NB4 (cell line): Measurements from ENCODE around the gene SPEF1.

Source experiments
- MYC ChIP-seq: IDR thresholded peaks from 2 replicates; pipeline ENCODE4 v1.6.1; 2011; ENCODE audit warnings: low read depth, low read length
- POLR2A ChIP-seq: IDR thresholded peaks from 2 replicates; pipeline ENCODE4 v1.6.1; 2011; ENCODE audit warnings: mild to moderate bottlenecking; ENCODE audit not compliant: insufficient read length; ENCODE audit errors: extremely low read depth
- TF ChIP-seq, protein P1 (sequence below): IDR thresholded peaks from one replicate; pipeline ENCODE4 v1.5.1; 2012; ENCODE audit warnings: low read depth, low read length
- TF ChIP-seq, protein P2 (sequence below): IDR thresholded peaks from 2 replicates; pipeline ENCODE4 v1.6.1; 2011; ENCODE audit warnings: low read depth, low read length

DNA sequence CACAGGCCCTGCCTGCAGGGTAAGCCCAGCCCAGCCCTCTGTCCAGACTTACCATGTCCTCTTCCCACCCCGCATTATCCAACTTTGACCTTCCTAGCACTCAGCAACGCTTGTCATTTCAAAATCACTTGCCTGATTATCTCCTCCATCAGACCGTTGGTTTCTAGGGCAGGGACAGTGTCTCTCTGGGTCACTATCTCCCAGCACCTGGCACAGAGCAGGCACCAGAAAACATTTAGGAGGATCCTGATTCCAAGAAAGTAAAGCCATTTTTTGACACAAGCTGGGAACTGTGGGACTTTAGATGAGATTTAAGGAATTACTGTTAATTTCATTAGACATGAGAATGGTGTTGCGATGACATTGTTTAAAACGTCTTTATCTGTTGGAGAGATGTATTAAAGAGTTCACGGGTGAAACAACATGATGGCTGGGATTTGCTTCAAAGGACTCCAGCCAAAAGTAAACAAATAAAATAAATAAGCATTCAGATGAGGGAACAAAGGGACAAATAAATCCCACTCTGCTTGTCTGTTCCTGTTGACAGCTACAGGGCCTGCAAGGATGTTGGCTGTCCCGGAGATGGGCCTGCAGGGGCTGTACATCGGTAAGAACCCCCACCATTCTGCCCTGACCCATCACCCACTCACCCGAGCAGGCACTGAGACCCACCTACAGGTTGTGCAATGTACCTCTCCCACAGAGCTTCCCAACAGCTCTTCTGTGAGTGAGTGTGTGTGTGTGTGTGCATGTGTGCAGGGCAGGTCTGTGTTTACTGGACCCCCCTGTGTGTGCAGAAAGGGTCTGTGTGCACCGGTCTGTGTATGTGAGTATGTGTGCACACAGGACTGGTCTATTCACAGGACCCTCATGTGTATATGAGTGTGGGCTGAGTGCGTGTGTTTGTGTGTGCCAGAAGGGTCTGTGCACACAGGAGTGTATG lies 42.9 kb downstream of the SPEF1 start:
- TF ChIP-seq, protein P1, sequence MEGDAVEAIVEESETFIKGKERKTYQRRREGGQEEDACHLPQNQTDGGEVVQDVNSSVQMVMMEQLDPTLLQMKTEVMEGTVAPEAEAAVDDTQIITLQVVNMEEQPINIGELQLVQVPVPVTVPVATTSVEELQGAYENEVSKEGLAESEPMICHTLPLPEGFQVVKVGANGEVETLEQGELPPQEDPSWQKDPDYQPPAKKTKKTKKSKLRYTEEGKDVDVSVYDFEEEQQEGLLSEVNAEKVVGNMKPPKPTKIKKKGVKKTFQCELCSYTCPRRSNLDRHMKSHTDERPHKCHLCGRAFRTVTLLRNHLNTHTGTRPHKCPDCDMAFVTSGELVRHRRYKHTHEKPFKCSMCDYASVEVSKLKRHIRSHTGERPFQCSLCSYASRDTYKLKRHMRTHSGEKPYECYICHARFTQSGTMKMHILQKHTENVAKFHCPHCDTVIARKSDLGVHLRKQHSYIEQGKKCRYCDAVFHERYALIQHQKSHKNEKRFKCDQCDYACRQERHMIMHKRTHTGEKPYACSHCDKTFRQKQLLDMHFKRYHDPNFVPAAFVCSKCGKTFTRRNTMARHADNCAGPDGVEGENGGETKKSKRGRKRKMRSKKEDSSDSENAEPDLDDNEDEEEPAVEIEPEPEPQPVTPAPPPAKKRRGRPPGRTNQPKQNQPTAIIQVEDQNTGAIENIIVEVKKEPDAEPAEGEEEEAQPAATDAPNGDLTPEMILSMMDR: no peak
- TF ChIP-seq, protein P2, sequence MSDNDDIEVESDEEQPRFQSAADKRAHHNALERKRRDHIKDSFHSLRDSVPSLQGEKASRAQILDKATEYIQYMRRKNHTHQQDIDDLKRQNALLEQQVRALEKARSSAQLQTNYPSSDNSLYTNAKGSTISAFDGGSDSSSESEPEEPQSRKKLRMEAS: no peak
- TF ChIP-seq POLR2A: no peak
- TF ChIP-seq MYC: no peak
